NB4 (cell line): ENCODE measurements around the gene RAMP2.
"Not testable (repeated sequence)": the region's sequence is repeated elsewhere in the genome, so short reads cannot be mapped to it uniquely, and the experiment has no call there.

Experiments
- DNase-seq: peaks from one replicate; pipeline ENCODE4 v3.0.0; 2010; ENCODE audit warnings: low read depth
- H3K4me3 ChIP-seq: one replicate; pipeline ENCODE4 v1.5.1; 2011; ENCODE audit warnings: mild to moderate bottlenecking, low read depth, low read length, moderate library complexity
- MYC ChIP-seq: IDR thresholded peaks from 2 replicates; pipeline ENCODE4 v1.6.1; 2011; ENCODE audit warnings: low read depth, low read length
- POLR2A ChIP-seq: IDR thresholded peaks from 2 replicates; pipeline ENCODE4 v1.6.1; 2011; ENCODE audit warnings: mild to moderate bottlenecking; ENCODE audit not compliant: insufficient read length; ENCODE audit errors: extremely low read depth
- TF ChIP-seq, protein P1 (sequence below): IDR thresholded peaks from 2 replicates; pipeline ENCODE4 v1.6.1; 2011; ENCODE audit warnings: low read depth, low read length
- TF ChIP-seq, protein P2 (sequence below): IDR thresholded peaks from one replicate; pipeline ENCODE4 v1.5.1; 2012; ENCODE audit warnings: low read depth, low read length

The RAMP2 gene, protein sequence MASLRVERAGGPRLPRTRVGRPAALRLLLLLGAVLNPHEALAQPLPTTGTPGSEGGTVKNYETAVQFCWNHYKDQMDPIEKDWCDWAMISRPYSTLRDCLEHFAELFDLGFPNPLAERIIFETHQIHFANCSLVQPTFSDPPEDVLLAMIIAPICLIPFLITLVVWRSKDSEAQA

DNA sequence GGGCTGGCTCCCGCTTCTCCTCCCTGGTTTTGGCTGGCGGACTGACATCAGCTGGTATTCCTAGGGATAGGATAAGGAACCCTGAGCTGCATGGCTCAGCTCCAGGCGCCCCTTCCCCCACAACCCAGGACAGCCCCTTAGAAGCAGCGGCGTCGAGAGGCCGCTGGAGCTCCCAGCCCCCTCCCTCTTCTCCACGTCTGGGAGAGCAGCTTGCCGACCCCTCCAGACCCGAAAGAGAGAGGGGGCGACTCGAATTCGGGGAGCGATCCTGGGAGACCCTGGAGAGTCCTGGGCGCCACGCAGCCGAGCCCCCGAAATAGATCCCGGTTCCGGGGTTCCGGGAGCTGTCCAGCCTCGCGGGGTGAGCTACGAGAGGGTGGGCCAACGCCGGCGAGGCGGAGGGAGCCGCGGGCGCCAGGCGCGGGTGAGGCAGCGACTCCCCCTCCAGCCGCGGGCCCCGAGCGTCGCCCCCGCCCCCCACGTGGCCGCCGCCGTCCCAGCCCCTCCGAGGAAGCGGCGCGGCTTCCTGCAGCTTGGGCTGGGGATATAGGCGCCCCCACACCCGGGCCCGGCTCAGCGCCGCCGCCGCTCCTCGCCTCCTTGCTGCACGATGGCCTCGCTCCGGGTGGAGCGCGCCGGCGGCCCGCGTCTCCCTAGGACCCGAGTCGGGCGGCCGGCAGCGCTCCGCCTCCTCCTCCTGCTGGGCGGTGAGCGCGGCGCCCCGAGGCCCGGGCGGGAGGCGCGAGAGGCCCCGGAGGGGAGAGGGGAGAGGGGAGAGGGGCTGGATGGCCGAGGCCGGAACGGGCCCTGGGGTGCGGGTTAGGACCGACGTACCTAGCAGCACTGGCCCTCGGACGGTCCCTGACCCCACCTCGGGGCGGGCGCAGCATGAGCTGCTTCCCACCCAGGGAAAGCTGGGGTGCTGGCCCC, at the start of gene RAMP2:
RAMP2 (plus strand) TSS at position 576 of the 930 bp plus-strand sequence; CDS start at position 611, 35 bp downstream.
- no peak within 1 kb of the TSS for H3K4me3 ChIP-seq
- peak; percentile 52 for DNase-seq
- no peak for TF ChIP-seq POLR2A
- no peak for TF ChIP-seq MYC
- TF ChIP-seq, protein P1, sequence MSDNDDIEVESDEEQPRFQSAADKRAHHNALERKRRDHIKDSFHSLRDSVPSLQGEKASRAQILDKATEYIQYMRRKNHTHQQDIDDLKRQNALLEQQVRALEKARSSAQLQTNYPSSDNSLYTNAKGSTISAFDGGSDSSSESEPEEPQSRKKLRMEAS, result no peak
- TF ChIP-seq, protein P2, sequence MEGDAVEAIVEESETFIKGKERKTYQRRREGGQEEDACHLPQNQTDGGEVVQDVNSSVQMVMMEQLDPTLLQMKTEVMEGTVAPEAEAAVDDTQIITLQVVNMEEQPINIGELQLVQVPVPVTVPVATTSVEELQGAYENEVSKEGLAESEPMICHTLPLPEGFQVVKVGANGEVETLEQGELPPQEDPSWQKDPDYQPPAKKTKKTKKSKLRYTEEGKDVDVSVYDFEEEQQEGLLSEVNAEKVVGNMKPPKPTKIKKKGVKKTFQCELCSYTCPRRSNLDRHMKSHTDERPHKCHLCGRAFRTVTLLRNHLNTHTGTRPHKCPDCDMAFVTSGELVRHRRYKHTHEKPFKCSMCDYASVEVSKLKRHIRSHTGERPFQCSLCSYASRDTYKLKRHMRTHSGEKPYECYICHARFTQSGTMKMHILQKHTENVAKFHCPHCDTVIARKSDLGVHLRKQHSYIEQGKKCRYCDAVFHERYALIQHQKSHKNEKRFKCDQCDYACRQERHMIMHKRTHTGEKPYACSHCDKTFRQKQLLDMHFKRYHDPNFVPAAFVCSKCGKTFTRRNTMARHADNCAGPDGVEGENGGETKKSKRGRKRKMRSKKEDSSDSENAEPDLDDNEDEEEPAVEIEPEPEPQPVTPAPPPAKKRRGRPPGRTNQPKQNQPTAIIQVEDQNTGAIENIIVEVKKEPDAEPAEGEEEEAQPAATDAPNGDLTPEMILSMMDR, result no peak

DNA sequence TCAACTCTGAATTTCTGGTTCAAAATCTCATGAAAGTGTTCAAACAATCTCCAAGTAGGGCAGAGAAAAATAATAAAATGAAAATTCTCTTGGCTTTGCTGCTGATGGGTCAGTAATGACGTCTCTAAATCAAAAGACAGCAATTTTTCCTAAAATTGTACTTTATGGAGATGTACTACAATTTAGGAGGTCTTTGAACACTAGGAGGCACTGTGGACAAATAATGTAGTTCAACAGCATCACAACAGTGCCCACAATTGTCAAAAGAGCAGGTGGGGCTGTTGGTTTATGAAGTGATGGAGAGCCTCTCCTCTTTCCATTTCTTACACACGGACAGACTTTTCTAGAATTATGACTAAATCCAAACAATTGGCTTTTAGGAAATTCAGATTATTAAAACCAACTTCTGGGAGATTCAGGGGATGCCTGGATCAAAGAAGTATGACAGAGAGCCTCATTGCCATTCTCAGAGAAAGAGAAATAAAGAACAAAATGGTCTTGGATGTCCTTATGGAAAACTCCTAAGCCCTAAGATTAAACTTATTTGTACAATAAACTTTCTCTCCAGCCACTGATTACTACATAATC, 39.9 kb upstream of the RAMP2 start:
- TF ChIP-seq, protein P2, result peak; percentile 38
- TF ChIP-seq POLR2A, result no peak
- TF ChIP-seq MYC, result no peak
- TF ChIP-seq, protein P1, result no peak
- peak; percentile 68 for DNase-seq

DNA sequence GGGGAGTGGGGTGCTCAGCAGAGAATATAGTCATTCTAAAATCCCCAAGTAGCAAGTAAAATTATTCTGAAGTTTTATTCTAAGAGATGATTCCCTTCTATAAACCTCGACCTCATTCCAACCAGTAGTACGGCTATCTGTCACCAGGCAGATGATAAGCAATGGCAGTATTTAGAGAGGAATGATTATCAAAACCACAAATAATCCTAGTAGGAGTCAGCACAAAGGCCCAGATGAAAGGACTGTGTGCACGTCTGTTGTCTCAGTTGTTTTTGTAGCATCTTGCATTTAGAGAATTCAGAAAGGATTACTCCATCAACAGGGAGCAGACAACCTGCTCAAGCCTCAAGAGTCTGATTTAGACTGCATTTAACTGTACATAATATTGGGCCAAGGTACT, 37.4 kb upstream of the RAMP2 start:
- DNase-seq, result no peak
- TF ChIP-seq, protein P2, result no peak
- TF ChIP-seq, protein P1, result no peak
- no peak for TF ChIP-seq POLR2A
- no peak for TF ChIP-seq MYC
- H3K4me3 ChIP-seq, result no peak overlapping the region

More for the DNA sequence above, 39.9 kb upstream of the RAMP2 start:
- H3K4me3 ChIP-seq, result no peak overlapping the region

DNA sequence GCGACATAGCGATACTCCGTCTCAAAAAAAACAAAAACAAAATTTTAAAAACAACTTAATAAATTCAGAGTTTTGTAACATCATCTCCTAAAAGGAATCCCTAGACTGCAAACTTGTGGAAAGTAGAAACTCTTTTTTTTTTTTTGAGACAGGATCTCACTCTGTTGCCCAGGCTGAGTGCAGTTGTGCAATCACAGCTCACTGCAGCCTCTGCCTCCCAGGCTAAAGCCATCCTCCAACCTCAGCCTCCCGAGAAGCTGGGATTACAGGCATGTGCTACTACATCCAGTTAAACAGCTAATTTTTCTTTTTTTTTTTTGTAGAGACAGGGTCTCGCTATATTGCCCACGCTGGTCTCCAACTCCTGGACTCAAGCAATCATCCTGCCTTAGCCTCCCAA, 35.9 kb upstream of the RAMP2 start:
- H3K4me3 ChIP-seq, result no peak overlapping the region
- DNase-seq, result no peak
- TF ChIP-seq POLR2A, result no peak
- TF ChIP-seq, protein P2, result no peak
- TF ChIP-seq, protein P1, result no peak
- no peak for TF ChIP-seq MYC

DNA sequence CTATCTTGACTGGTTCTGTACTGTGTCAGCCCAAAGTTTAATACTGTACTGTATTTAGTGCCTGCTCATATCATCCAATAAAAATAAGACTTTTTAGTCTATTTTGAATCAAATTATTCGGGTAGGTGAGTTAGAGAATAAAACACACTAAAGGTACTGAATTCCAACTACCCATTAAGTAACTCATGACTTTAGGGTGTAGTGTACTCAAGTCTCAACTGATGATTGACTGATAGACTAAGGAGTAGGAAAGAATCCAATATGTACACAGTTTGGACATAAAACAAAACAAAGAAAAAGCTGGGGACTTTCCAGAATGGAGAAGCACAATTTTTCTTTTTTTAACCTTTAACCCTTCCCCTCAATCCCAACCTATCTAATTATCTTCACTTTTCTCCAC, 20.3 kb upstream of the RAMP2 start:
- TF ChIP-seq, protein P2, result no peak
- no peak for TF ChIP-seq MYC
- TF ChIP-seq, protein P1, result no peak
- TF ChIP-seq POLR2A, result no peak
- no peak overlapping the region for H3K4me3 ChIP-seq
- DNase-seq, result no peak

DNA sequence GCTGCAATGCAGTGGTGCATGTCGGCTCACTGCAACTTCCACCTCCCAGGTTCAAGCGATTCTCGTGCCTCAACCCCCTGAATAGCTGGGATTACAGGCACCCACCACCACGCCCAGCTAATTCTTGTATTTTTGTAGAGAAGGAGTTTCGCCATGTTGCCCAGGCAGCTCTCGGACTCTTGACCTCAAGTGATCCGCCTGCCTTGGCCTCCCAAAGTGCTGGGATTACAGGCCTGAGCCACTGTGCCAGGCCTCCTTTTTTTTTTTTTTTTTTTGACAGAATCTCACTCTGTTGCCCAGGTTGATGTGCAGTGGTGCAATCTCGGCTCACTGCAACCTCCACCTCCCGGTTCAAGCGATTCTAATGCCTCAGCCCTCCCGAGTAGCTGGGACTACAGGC, 18.1 kb upstream of the RAMP2 start:
- H3K4me3 ChIP-seq, DNase-seq: not testable (repeated sequence)
